ENCODE results near the gene RIN3.

Gene RIN3

DNA sequence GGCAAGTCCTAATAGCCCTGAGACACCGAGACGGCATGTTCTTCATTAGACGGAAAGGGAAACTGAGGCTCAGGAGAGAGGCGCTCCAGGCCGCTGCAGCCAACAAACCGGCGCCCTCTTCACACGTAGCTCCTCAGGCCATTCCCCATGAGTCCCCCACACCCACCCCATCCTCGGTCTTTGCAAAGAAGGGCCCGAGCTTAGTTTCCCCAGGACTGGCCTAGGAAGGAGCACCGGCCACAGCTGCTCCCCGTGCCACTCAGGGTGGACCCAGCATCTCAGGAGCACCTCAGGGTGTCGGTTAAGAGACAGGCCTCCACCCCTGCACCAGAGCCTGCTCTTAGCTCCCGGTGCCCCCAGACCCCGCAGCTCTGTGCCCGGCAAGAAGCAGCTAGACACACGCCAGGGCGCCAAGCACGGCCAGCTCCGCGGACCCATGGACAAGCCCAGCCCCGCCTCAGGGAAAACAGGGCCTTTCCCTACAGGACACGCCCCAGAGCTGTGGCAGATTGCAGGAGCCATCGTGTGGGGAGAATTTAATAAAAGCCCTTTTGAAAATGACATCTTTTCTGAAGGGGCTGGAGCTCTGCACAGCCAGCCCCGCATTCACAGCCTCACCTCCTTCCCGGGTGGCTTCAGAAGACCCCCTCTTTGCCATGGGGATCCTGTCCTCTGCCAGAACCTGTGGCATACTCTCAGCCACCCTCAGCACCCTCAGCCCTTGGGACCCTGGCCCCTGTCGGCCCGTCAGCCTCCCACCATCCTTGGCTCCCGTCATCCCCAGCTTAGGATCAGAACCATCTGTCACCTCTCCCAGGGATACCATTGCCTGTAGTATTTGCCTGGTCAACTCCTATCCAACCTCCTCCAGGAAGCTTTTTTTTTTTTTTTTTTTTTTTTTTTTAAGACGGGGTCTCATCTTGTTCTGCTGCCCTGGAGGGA lies 175.1 kb downstream of the RIN3 start:
- no peak overlapping the region for H2AFZ ChIP-seq (ENCODE audit: low read length)
- no peaks in the 10 kb centered on the region for H3K36me3 ChIP-seq (replicated peaks; ENCODE audit: insufficient read depth, low read length)
- H3K27ac ChIP-seq (ENCODE audit: low read length), result no peak overlapping the region
- no peaks in the 10 kb centered on the region for H4K20me1 ChIP-seq (ENCODE audit: insufficient read depth, low read length)
- no peaks in the 10 kb centered on the region for H3K27me3 ChIP-seq (replicated peaks; ENCODE audit: insufficient read depth, low read length)
- H3K4me3 ChIP-seq (ENCODE audit: low read length), result no peak overlapping the region
- no peaks in the 10 kb centered on the region for H3K9me3 ChIP-seq (replicated peaks; ENCODE audit: insufficient read depth, low read length)
- H3K4me1 ChIP-seq (ENCODE audit: low read length), result no peaks in the 10 kb centered on the region
- no peak for DNase-seq
- no peaks in the 10 kb centered on the region for H3K79me2 ChIP-seq (ENCODE audit: low read length)
- H3K9ac ChIP-seq (ENCODE audit: low read length), result no peak overlapping the region
- no peaks in the 10 kb centered on the region for H3K9me2 ChIP-seq (replicated peaks; ENCODE audit: insufficient read depth, low read length)
- no peaks in the 10 kb centered on the region for H3F3A ChIP-seq (ENCODE audit: insufficient read depth, low read length)
- TF ChIP-seq EZH2 (optimal IDR thresholded peaks at IDR 0.05; ENCODE audit: low read depth, low read length) (no peak), EZH2phosphoT487 (IDR thresholded peaks at IDR 0.05; ENCODE audit: low read length) (no peak)
- TF ChIP-seq, protein P1, sequence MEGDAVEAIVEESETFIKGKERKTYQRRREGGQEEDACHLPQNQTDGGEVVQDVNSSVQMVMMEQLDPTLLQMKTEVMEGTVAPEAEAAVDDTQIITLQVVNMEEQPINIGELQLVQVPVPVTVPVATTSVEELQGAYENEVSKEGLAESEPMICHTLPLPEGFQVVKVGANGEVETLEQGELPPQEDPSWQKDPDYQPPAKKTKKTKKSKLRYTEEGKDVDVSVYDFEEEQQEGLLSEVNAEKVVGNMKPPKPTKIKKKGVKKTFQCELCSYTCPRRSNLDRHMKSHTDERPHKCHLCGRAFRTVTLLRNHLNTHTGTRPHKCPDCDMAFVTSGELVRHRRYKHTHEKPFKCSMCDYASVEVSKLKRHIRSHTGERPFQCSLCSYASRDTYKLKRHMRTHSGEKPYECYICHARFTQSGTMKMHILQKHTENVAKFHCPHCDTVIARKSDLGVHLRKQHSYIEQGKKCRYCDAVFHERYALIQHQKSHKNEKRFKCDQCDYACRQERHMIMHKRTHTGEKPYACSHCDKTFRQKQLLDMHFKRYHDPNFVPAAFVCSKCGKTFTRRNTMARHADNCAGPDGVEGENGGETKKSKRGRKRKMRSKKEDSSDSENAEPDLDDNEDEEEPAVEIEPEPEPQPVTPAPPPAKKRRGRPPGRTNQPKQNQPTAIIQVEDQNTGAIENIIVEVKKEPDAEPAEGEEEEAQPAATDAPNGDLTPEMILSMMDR (IDR thresholded peaks at IDR 0.05; ENCODE audit: low read length), result no peak
- H3K4me2 ChIP-seq (ENCODE audit: low read depth, low read length), result no peak overlapping the region

DNA sequence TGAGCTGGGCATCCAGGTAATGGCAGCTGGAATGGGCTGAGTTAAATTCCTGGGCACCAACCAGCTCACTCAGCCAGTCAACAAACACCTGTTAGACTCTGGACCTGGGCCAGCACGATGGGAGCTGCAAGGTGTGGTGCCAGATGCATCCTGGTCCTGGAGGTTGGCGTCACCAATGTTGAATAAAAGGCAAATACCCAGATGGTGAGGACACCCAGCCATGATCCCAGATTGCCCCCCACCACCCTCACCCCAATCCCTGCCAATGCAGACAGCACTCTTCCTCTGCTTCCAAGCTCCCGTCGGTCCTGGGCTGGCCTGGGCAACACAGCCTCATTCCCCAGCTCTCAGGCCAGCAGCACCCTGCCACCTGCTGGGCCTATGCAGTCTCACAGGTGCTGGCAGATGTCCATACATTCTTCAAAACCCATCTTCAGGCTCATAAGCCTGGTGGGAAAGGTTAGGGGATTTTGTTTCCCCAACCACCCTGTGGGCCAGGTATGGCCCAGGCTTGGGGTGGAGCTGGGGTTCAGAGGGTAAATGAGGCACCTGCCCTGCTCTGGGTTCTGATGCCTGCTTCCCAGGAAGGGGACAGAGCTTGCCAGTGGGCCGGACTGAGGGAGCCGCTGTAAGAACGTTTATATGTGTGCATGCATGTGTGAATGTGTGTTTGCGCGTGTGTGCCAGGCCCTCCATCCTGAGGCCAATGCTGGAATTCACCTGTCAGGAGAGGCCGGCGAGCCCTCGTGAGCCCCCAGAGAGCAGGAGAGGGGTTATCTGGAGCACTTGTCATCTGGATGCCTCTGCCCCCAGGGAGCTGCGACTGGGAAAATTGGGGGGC lies 176.8 kb downstream of the RIN3 start:
- DNase-seq, result no peak
- H3K9me3 ChIP-seq (replicated peaks; ENCODE audit: insufficient read depth, low read length), result no peaks in the 10 kb centered on the region
- H3K4me2 ChIP-seq (ENCODE audit: low read depth, low read length), result no peak overlapping the region
- no peak for TF ChIP-seq EZH2phosphoT487 (IDR thresholded peaks at IDR 0.05; ENCODE audit: low read length)
- TF ChIP-seq, protein P1 (IDR thresholded peaks at IDR 0.05; ENCODE audit: low read length), result peak; percentile 29
- no peak for TF ChIP-seq EZH2 (optimal IDR thresholded peaks at IDR 0.05; ENCODE audit: low read depth, low read length)
- H3K27me3 ChIP-seq (replicated peaks; ENCODE audit: insufficient read depth, low read length), result no peaks in the 10 kb centered on the region
- no peaks in the 10 kb centered on the region for H3K36me3 ChIP-seq (replicated peaks; ENCODE audit: insufficient read depth, low read length)
- no peak overlapping the region for H3K9ac ChIP-seq (ENCODE audit: low read length)
- no peaks in the 10 kb centered on the region for H4K20me1 ChIP-seq (ENCODE audit: insufficient read depth, low read length)
- H3K79me2 ChIP-seq (ENCODE audit: low read length), result no peaks in the 10 kb centered on the region
- H2AFZ ChIP-seq (ENCODE audit: low read length), result no peak overlapping the region
- H3F3A ChIP-seq (ENCODE audit: insufficient read depth, low read length), result no peaks in the 10 kb centered on the region
- no peak overlapping the region for H3K27ac ChIP-seq (ENCODE audit: low read length)
- H3K4me1 ChIP-seq (ENCODE audit: low read length), result no peaks in the 10 kb centered on the region
- H3K9me2 ChIP-seq (replicated peaks; ENCODE audit: insufficient read depth, low read length), result no peaks in the 10 kb centered on the region
- H3K4me3 ChIP-seq (ENCODE audit: low read length), result no peak overlapping the region

DNA sequence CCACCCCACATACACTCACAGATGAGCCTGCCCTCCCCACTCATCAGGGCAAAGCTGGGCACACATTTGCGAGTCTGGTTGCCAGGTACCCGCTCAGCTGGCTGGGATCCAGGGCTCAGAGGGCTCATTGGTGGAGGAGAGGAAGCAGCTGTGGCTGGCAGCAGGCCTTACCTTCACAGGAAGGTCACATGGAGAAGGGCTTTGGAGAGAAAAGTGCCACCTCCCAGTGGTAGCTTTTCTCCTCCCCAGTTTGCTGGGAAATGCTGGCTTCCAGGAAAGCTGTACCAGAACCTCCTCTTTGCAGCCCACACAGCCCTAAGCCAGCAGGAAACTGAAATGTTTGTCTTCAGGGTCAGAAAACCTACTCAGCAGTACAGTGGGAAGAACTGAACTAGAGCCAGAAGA lies 179.2 kb downstream of the RIN3 start:
- Histone ChIP-seq H3K4me2 (ENCODE audit: low read depth, low read length) (no peak overlapping the region), H3K27ac (ENCODE audit: low read length) (no peak overlapping the region), H3F3A (ENCODE audit: insufficient read depth, low read length) (no peaks in the 10 kb centered on the region), H3K36me3 (replicated peaks; ENCODE audit: insufficient read depth, low read length) (no peaks in the 10 kb centered on the region), H4K20me1 (ENCODE audit: insufficient read depth, low read length) (no peaks in the 10 kb centered on the region), H3K27me3 (replicated peaks; ENCODE audit: insufficient read depth, low read length) (no peaks in the 10 kb centered on the region), H3K9me3 (replicated peaks; ENCODE audit: insufficient read depth, low read length) (no peaks in the 10 kb centered on the region), H2AFZ (ENCODE audit: low read length) (no peak overlapping the region), H3K4me3 (ENCODE audit: low read length) (no peak overlapping the region), H3K9ac (ENCODE audit: low read length) (no peak overlapping the region), H3K4me1 (ENCODE audit: low read length) (no peaks in the 10 kb centered on the region), H3K9me2 (replicated peaks; ENCODE audit: insufficient read depth, low read length) (no peaks in the 10 kb centered on the region), H3K79me2 (ENCODE audit: low read length) (no peaks in the 10 kb centered on the region)
- TF ChIP-seq EZH2phosphoT487 (IDR thresholded peaks at IDR 0.05; ENCODE audit: low read length), result no peak
- TF ChIP-seq EZH2 (optimal IDR thresholded peaks at IDR 0.05; ENCODE audit: low read depth, low read length), result no peak
- TF ChIP-seq, protein P1 (IDR thresholded peaks at IDR 0.05; ENCODE audit: low read length), result no peak
- DNase-seq, result peak; percentile 16
